PC-9 (cell line): ENCODE measurements around the gene ADGRA3. TPM values are rescaled to one million over a fixed set of nuclear protein-coding genes. Genes with fewer than 3 reads are reported as not detected.

Experiments used
- BruUV-seq: library from RNA; stranded (reverse); fragments of 400-500 nt; replicated peaks from 2 replicates; lab custom pipeline; 2021; lab: Mats Ljungman, UMichigan
- CTCF ChIA-PET: fragments of 300-600 bp; sonication (Branson Sonifier 250); formaldehyde crosslinking; loops from one replicate; lab custom pipeline; 2022; ENCODE audit warnings: antibody characterized with exemption; lab: Charles Lee
- POLR2A ChIA-PET: fragments of 300-600 bp; sonication (Branson Sonifier 250); formaldehyde crosslinking; loops from one replicate; lab custom pipeline; 2022; ENCODE audit warnings: antibody characterized with exemption; ENCODE audit not compliant: unreplicated experiment; lab: Charles Lee
- DNase-seq, 2 experiments: peaks; one replicate each; pipeline versions ENCODE4 v3.0.0 to v3.0.0-alpha.2; 2015 to 2022; ENCODE audit warnings: mixed read lengths in 1 of 2
- H2AFZ ChIP-seq: fragments of 200-600 bp; sonication (generic); 2 replicates; pipeline ENCODE4 v1.8.1; 2017; ENCODE audit warnings: antibody characterized with exemption
- H3F3A ChIP-seq: fragments of 200-600 bp; sonication (generic); 2 replicates; pipeline ENCODE4 v1.8.1; 2017; ENCODE audit warnings: antibody characterized with exemption, mild to moderate bottlenecking, low read depth; ENCODE audit not compliant: insufficient read depth
- H3K27ac ChIP-seq: fragments of 200-600 bp; sonication (generic); 2 replicates; pipeline ENCODE4 v1.6.1; 2016; ENCODE audit warnings: mixed run types
- H3K27me3 ChIP-seq: fragments of 200-600 bp; sonication (generic); 2 replicates; pipeline ENCODE4 v1.6.1; 2016; ENCODE audit warnings: low read depth, mixed run types; ENCODE audit not compliant: insufficient read depth
- H3K36me3 ChIP-seq: fragments of 200-600 bp; sonication (generic); 2 replicates; pipeline ENCODE4 v1.6.1; 2016; ENCODE audit warnings: low read depth, mixed run types
- H3K4me1 ChIP-seq: fragments of 200-600 bp; sonication (generic); replicated peaks from 2 replicates; pipeline ENCODE4 v1.6.1; 2016; ENCODE audit warnings: mixed run types; ENCODE audit not compliant: insufficient read depth
- H3K4me2 ChIP-seq: fragments of 200-600 bp; sonication (generic); 2 replicates; pipeline ENCODE4 v1.6.1; 2017; ENCODE audit warnings: mixed run types
- H3K4me3 ChIP-seq: fragments of 200-600 bp; sonication (generic); 2 replicates; pipeline ENCODE4 v1.6.1; 2016; ENCODE audit warnings: mixed run types
- H3K79me2 ChIP-seq: fragments of 200-600 bp; sonication (generic); 2 replicates; pipeline ENCODE4 v1.6.1; 2017; ENCODE audit warnings: low read depth, mixed run types
- H3K9me2 ChIP-seq: fragments of 200-600 bp; sonication (generic); 2 replicates; pipeline ENCODE4 v1.8.1; 2017; ENCODE audit warnings: mild to moderate bottlenecking; ENCODE audit not compliant: insufficient read depth
- H3K9me3 ChIP-seq: fragments of 200-600 bp; sonication (generic); 2 replicates; pipeline ENCODE4 v1.8.1; 2016; ENCODE audit warnings: low read depth; ENCODE audit not compliant: insufficient read depth
- H4K20me1 ChIP-seq: fragments of 200-600 bp; sonication (generic); 2 replicates; pipeline ENCODE4 v1.8.1; 2017; ENCODE audit not compliant: insufficient read depth
- EZH2 ChIP-seq: fragments of 200-600 bp; sonication (generic); IDR thresholded peaks from 2 replicates; pipeline ENCODE4 v1.8.0; 2017; ENCODE audit warnings: antibody characterized with exemption, low read depth
- intact Hi-C: fragments of 100-400 bp; cut with micrococcal nuclease; formaldehyde crosslinking; loops from one replicate; pipeline ENCODE4 v1.10.0; 2022; ENCODE audit not compliant: unreplicated experiment
- total RNA-seq: library from RNA; stranded (reverse); gene quantifications from 2 replicates; pipeline ENCODE4 v1.2.3, GENCODE V29; 2021
- TF ChIP-seq, protein P1 (sequence below): fragments of 200-600 bp; sonication (generic); conservative IDR thresholded peaks from 2 replicates; pipeline ENCODE4 v1.6.1; 2017; ENCODE audit warnings: mixed run types, antibody characterized with exemption, mild to moderate bottlenecking, moderate library complexity

ADGRA3 gene
- total RNA-seq, 1 experiment from 2014 or later: 40.5 TPM

DNA sequence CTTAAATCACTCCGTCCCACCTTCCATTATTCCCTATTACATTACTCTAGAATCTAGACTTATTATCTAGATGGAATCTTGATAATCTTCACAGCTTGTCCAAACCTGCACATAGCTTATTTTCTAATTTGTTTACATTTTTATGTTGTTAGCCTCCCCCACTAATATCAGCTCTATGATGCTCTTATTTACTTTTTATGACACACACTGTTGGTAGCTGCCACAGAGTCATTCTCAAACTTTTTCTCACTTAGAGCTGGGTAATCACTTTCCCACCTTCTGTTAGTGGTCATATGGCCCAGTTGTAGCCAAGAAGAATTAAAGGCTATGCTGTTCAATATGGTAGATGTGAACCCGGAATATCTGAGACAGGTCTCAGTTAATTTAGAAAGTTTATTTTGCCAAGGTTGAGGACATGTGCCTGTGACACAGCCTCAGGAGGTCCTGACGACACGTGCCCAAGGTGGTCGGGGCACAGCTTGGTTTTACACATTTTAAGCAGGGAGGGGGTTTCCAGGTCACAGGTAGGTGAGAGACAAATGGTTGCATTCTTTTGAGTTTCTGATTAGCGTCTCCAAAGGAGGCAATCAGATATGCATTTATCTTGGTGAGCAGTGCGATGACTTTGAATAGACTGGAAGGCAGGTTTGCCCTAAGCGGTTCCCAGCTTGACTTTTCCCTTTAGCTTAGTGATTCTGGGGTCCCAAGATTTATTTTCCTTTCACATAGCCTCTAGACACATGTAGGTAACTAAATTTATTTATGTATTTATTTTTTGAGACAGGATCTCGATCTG is 7.0 kb upstream of the ADGRA3 start:
- H3F3A ChIP-seq: no peaks in the 10 kb centered on the region
- no peak overlapping the region for H3K27ac ChIP-seq
- H3K4me3 ChIP-seq: no peak overlapping the region
- TF ChIP-seq, protein P1, sequence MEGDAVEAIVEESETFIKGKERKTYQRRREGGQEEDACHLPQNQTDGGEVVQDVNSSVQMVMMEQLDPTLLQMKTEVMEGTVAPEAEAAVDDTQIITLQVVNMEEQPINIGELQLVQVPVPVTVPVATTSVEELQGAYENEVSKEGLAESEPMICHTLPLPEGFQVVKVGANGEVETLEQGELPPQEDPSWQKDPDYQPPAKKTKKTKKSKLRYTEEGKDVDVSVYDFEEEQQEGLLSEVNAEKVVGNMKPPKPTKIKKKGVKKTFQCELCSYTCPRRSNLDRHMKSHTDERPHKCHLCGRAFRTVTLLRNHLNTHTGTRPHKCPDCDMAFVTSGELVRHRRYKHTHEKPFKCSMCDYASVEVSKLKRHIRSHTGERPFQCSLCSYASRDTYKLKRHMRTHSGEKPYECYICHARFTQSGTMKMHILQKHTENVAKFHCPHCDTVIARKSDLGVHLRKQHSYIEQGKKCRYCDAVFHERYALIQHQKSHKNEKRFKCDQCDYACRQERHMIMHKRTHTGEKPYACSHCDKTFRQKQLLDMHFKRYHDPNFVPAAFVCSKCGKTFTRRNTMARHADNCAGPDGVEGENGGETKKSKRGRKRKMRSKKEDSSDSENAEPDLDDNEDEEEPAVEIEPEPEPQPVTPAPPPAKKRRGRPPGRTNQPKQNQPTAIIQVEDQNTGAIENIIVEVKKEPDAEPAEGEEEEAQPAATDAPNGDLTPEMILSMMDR: no peak
- no peak overlapping the region for H2AFZ ChIP-seq
- no peaks in the 10 kb centered on the region for H3K9me2 ChIP-seq
- no peaks in the 10 kb centered on the region for H3K4me1 ChIP-seq
- no peaks in the 10 kb centered on the region for H3K27me3 ChIP-seq
- no TSS peak for BruUV-seq
- no peaks in the 10 kb centered on the region for H3K36me3 ChIP-seq
- H3K79me2 ChIP-seq: no peaks in the 10 kb centered on the region
- CTCF ChIA-PET: no interaction called here
- H4K20me1 ChIP-seq: no peaks in the 10 kb centered on the region
- intact Hi-C loops: no loop called here
- no peak overlapping the region for H3K4me2 ChIP-seq
- no peaks in the 10 kb centered on the region for H3K9me3 ChIP-seq
- POLR2A ChIA-PET: no interaction called here
- no peak for DNase-seq

DNA sequence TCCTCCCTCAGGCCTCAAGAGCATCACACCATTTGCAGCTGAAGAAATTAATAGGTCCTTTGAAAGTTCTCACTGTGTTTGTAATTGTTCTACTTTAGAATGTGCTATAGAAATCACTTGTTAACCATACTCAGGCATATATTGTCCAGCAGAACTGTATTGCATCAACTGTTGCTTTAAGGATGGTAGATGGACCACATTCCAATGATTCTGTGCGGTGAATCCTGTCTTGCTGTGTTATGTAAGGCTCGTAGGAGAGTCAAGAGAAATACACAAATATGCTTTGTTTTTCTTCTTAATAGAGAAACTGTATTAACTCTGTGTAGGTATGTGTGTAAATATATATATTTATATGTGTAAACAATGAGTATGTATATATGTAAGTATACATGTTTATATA is 6.3 kb upstream of the ADGRA3 start:
- no TSS peak for BruUV-seq
- Histone ChIP-seq H4K20me1 (no peaks in the 10 kb centered on the region), H3K4me1 (no peaks in the 10 kb centered on the region), H3K9me2 (no peaks in the 10 kb centered on the region), H3K4me2 (no peak overlapping the region), H3K27ac (no peak overlapping the region), H3F3A (no peaks in the 10 kb centered on the region), H2AFZ (no peak overlapping the region), H3K4me3 (no peak overlapping the region), H3K27me3 (no peaks in the 10 kb centered on the region), H3K36me3 (no peaks in the 10 kb centered on the region), H3K9me3 (no peaks in the 10 kb centered on the region), H3K79me2 (no peaks in the 10 kb centered on the region)
- CTCF ChIA-PET: no interaction called here
- POLR2A ChIA-PET: no interaction called here
- TF ChIP-seq, protein P1: no peak
- no peak for TF ChIP-seq EZH2
- intact Hi-C loops: no loop called here
- no peak for DNase-seq

DNA sequence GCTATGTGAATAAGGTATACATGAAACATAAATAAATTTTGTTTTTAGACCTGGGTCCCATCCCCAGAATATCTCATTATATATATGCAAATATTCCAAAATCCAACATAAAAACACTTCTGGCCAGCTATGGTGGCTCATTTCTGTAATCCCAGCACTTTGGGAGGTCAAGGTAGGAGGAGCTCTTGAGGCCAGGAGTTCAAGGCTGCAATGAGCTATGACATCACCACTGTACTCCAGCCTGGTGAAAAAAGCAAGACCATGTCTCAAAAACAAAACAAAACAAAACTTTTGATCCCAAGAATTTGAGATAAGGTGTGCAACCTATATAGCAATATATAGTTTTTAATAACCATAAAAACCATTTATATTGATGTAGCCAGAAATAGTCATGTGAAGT is 5.4 kb upstream of the ADGRA3 start:
- POLR2A ChIA-PET: no interaction called here
- BruUV-seq: no TSS peak
- Histone ChIP-seq H3K4me3 (no peak overlapping the region), H3K27ac (no peak overlapping the region), H3K4me2 (no peak overlapping the region), H3K9me2 (no peaks in the 10 kb centered on the region), H2AFZ (no peak overlapping the region), H3K36me3 (no peaks in the 10 kb centered on the region), H3K79me2 (no peaks in the 10 kb centered on the region), H3K27me3 (no peaks in the 10 kb centered on the region), H4K20me1 (no peaks in the 10 kb centered on the region), H3K9me3 (no peaks in the 10 kb centered on the region), H3F3A (no peaks in the 10 kb centered on the region), H3K4me1 (peaks cover 5% of the 10 kb centered on the region; the same call in 1 of the 2 replicates)
- TF ChIP-seq, protein P1: no peak
- no peak for TF ChIP-seq EZH2
- no peak for DNase-seq
- CTCF ChIA-PET: no interaction called here
- intact Hi-C loops: no loop called here
